GM20000 (cell line): ENCODE measurements around the gene CCDC73.
"Not testable (repeated sequence)": the region's sequence is repeated elsewhere in the genome, so short reads cannot be mapped to it uniquely, and the experiment has no call there.

Experiments used
- DNase-seq: peaks from one replicate; pipeline ENCODE4 v3.0.0; 2012; ENCODE audit warnings: low spot score
- CTCF ChIP-seq: IDR thresholded peaks from 2 replicates; pipeline ENCODE4 v1.5.1; 2012; ENCODE audit warnings: mild to moderate bottlenecking, control low read depth; ENCODE audit errors: extremely low read depth, missing control alignments

The CCDC73 gene

GRCh38 chr11:32610797-32611352 lies 183.6 kb downstream of the CCDC73 start:
- DNase-seq = no peak

GRCh38 chr11:32608826-32609225 lies 185.6 kb downstream of the CCDC73 start:
- DNase-seq = not testable (repeated sequence)

More at GRCh38 chr11:32610797-32611352, 183.6 kb downstream of the CCDC73 start:
- TF ChIP-seq CTCF = no peak

- no peak for TF ChIP-seq CTCF
- DNase-seq = no peak
These were observed 188.2 kb downstream of the CCDC73 start for GRCh38 chr11:32606220-32606619.

GRCh38 chr11:32602657-32603415 lies 191.6 kb downstream of the CCDC73 start:
- DNase-seq = no peak
- no peak for TF ChIP-seq CTCF

- DNase-seq = no peak
- TF ChIP-seq CTCF = no peak
These were observed 196.5 kb downstream of the CCDC73 start for GRCh38 chr11:32597921-32598320.

- not testable (repeated sequence) for DNase-seq
These were observed 198.3 kb downstream of the CCDC73 start for GRCh38 chr11:32596114-32596513.

- DNase-seq = no peak
These were observed 200.2 kb downstream of the CCDC73 start for GRCh38 chr11:32594272-32594671.

More at GRCh38 chr11:32594272-32594671, 200.2 kb downstream of the CCDC73 start:
- TF ChIP-seq CTCF = no peak
